Stimulated activated CD4-positive, alpha-beta T cell treated with anti-CD3 and anti-CD28 coated beads, Interleukin-15, amount 100 ng/mL, for 48 hours (primary cell): ENCODE measurements around the gene MYCL.

Experiments used
- DNase-seq, 2 donors: peaks; one replicate each; pipeline ENCODE4 v3.0.0-alpha.2; 2020; ENCODE audit warnings: low read depth in 2 of 2

Gene MYCL

GRCh38 chr1:39854738-39855137 lies 47.0 kb downstream of the MYCL start:
- peak in 1 of 2 donors; percentile 4 for DNase-seq

- DNase-seq, result no peak
Measured at GRCh38 chr1:39854314-39854713, 47.4 kb downstream of the MYCL start.

- DNase-seq, result no peak
Measured at GRCh38 chr1:39852876-39853275, 48.8 kb downstream of the MYCL start.

GRCh38 chr1:39852214-39852791 lies 49.4 kb downstream of the MYCL start:
- no peak for DNase-seq

DNA sequence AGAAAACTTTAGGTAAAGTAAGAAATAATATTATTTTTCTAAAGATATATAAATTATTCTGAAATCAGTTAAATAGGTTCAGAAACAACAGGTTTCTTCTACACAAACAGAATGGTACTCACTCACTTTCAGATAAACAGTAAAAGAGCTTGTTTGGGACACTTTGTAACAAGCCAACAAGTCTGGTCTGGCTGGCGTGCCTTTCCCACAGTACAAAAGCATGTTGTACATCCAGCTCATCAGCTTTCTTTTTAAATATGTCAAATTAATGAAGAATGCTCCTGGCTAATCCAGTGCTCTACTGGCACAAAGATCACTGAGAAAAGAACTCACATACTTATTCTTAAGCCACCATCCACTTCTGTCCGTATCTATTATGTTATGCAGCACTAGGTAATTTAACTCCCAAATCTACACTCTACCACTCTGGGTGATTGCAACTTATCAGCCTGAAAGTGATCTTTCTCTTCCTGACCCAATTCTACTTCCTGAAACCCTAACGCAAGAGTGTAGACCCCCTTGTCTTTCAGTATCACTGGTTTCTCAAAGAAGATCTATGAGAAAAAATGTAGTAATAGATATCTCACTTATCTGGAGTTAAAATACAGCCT lies 51.0 kb downstream of the MYCL start:
- no peak for DNase-seq

DNA sequence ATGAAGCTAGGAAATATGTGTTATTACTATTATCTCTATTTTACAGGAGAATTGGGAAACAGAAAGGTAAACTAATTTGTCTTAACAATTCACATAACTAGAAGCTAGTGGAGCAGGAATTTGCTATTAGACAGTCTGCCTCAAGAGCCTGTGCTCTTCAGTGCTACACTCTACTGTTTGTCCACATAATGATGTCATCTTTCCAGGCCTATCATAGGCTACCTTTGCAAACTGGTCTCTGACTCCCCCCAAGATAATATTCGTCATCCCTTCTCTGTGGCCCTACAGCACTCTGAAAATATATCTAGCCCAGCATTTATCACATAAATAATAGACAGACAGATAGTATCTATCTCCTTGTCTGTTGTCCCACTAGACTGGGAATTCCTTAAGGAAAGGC lies 52.5 kb downstream of the MYCL start:
- DNase-seq, result no peak

- DNase-seq, result no peak
Measured at GRCh38 chr1:39847940-39848339, 53.8 kb downstream of the MYCL start.

DNA sequence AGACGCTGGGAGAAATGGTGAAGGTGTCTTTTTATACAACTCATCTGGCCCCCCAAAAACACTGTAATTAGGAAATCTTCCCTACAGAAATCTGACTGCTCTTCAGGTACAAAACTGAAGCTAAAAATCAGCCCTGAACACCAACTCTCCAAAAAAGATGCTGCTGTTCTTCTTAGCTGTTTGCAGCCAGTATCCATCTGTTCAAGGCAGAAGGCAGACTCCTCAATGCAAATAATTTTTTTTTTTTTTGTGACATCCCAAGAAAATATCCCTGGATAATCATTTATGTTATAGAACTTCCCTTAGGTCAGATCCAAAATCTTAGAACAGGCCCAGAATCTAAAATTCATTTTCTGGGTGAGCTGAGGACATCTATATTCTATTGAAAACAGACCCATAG lies 54.9 kb downstream of the MYCL start:
- DNase-seq, result no peak

GRCh38 chr1:39845569-39846566 lies 55.8 kb downstream of the MYCL start:
- DNase-seq, result peak; percentile 57 to 64
